GM12801 (cell line): Measurements from ENCODE around the gene AUTS2.

Experiments
- TF ChIP-seq, protein P1 (sequence below): IDR thresholded peaks from one replicate; pipeline ENCODE4 v1.5.1; 2011; ENCODE audit warnings: control low read depth; ENCODE audit not compliant: insufficient read length; ENCODE audit errors: extremely low read depth

The AUTS2 gene

DNA sequence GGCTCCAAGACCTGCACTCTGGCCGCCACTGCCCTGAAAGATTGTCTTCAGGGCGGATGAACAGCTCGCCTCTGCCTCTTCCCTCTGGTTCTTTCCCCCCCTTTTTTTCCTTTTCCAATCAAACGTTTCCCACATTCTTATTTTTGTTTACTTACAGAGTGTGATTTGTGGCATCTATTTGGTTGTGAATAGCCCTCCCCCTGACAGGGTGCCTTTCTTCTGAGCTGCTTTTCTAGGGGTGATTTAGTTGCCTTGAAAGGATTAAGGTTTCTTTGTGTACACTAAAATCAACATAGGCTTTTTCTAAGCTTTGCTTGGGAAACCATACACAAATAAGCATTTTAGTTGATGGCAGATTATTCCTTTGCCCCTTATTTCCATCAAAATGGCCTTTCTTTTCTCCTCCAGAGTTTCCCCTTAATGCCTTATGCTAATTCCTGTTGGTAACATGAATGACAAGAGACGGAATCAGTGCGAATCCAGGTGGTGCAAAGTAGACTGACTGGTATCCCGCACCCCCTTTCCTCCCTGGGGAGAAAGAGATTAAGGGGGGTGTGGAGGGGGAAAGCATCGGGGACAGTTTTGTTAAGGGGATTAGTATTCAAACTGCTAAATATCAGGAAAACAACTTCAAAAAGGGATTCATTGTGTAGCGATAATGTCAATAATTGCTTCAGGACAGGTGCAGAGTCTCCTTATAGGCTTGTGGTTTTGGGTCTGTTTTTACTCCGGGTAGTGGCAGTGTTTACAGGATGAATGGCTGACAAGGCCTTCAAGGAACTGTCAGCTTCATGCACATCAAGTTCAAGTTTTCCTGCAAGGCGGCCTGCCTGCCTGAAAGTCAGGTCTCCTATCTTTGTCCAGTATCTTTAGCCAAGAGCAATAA is 1102.0 kb downstream of the AUTS2 start:
- TF ChIP-seq, protein P1, sequence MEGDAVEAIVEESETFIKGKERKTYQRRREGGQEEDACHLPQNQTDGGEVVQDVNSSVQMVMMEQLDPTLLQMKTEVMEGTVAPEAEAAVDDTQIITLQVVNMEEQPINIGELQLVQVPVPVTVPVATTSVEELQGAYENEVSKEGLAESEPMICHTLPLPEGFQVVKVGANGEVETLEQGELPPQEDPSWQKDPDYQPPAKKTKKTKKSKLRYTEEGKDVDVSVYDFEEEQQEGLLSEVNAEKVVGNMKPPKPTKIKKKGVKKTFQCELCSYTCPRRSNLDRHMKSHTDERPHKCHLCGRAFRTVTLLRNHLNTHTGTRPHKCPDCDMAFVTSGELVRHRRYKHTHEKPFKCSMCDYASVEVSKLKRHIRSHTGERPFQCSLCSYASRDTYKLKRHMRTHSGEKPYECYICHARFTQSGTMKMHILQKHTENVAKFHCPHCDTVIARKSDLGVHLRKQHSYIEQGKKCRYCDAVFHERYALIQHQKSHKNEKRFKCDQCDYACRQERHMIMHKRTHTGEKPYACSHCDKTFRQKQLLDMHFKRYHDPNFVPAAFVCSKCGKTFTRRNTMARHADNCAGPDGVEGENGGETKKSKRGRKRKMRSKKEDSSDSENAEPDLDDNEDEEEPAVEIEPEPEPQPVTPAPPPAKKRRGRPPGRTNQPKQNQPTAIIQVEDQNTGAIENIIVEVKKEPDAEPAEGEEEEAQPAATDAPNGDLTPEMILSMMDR: no peak

DNA sequence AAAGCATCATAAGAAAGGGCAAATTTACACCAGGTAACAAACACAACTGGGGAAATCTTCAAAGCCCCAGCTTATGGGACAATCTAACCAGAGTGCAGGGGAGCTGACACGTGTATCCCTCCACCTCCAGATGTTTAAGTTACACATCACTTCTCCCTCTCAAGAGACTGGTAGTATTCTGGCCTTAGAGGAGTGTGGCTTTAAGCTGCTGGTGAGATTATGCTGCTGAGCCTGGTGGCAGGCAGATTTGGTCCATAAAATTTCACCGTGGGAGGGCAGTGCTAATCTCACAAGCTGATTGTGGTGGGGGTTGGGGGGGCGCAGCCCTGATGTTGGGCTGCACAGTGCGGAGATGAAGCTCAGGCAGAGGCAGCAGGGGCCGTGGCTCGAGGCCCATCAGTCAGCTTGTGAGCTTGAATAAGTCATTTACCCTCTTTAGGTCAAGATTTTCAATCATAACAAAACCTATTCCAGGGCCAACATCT is 1102.7 kb downstream of the AUTS2 start:
- TF ChIP-seq, protein P1: no peak

DNA sequence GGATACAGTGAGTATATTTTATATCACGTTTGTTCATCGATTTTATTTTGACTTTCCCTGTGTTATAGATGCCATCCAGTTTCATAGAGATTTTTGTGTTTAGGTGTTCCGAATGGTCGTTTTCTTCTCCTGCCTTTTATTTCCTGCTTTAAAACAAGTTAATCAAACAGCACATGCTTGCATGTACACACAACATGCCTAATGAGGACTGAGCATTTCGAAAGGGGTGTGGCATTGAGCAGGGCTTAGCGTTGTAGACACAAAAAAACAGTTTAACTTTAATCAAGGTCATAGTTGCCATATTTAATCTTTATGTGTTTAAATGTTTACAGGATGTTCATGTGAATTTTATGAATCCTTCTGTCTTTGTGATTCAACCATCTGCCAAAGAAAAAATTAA is 1103.2 kb downstream of the AUTS2 start:
- TF ChIP-seq, protein P1: no peak

DNA sequence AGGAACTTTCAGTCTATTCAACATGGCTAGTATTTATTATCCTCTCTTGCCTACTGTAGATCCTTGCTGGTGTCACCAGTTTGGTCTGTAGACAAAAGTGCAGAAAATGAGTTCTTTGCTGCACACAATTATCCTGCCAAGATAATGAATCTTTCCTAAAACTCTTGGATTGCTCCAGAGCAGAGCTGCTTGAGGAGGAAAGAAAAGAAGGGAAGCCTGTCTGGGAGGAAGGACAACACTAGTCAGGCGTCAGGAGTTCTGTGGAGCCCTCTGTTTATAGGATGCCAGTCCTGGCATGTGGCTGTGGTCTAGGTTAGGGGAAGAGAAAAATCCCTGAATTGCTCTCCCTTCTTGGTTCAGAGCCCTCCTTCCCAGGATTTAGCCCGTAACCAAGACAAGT is 1103.7 kb downstream of the AUTS2 start:
- TF ChIP-seq, protein P1: no peak

DNA sequence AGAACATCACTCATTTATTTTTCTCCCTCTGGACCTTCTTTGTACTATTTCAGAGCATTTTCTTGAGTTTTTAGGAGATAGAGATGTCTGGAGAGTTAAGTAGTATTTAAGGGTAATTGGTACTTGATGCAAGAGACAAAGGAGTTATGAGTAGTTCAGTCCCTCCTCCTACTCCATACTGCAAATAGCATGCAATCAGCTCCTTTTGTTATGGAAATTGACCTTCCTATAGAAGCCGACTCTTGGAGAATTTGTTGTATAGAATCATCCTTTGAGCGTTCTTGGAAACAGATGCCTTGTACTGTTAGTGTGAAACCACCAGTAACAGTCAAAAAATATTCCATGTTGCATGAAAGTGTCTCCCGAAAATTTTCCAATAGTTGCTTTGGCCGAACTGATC is 1105.5 kb downstream of the AUTS2 start:
- TF ChIP-seq, protein P1: no peak

DNA sequence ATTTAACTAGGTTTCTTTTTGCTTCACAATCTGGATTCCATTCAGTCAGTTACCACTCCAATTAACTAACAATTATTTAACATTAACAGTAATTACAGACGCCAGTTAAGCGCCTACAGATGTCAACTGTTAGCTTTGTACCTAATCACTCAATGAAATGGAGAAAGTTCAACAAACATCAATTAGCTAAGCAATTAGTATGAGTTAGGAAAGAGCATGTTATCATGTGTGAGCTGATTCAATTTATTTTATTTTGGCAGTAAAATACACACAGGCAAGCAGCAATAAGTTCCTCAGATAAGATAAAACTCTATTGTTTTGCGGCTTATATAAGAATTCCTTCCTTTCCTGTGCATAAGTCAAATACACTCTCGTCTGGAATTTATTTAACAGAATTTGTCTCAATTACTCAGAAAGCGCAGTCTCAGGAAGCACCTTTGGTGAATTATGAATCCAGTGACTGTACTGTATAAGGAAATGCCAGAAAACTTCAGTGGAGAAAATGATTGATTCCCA is 1106.6 kb downstream of the AUTS2 start:
- TF ChIP-seq, protein P1: no peak

DNA sequence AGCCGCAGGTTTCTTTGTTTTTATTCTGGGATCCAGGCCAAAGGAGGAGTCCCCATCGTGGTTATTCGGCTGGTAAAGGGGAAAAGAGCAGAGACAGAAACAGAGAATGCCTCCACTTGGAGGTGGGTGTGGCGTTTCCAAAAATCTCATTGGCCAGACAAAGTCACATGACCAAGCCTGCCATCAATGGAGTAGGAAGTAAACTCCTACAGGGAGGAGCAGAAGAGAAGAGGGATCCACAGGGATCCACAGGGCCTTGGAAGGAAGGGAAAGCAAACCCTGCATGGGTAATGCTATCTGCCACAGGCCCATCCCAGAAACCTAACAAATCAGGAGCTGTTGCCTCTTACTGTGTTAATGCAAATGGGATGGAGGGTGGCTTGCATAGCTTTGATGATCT is 1107.9 kb downstream of the AUTS2 start:
- TF ChIP-seq, protein P1: no peak
